IMR-90 (cell line): Measurements from ENCODE around the gene GPR89B. TPM values are rescaled to one million over a fixed set of nuclear protein-coding genes. Genes with fewer than 3 reads are reported as not detected.

Experiments
- ATAC-seq: fragments of 200-7000 bp; cut with Tn5 transposase; 2 replicates; pipeline ENCODE4 v1.9.1; 2020; ENCODE audit warnings: low read depth, mild to moderate bottlenecking, moderate library complexity
- BruUV-seq: library from RNA; stranded (reverse); fragments of 400-500 nt; replicated peaks from 2 replicates; lab custom pipeline; 2021; lab: Mats Ljungman, UMichigan
- CTCF ChIA-PET: fragments of 300-600 bp; formaldehyde crosslinking; extraction: SDS; loops from one replicate; lab custom pipeline; 2021; ENCODE audit warnings: antibody characterized with exemption; lab: Yijun Ruan, JAX
- POLR2A ChIA-PET: fragments of 300-600 bp; sonication (Branson Sonifier 250); formaldehyde crosslinking; loops from one replicate; lab custom pipeline; 2022; ENCODE audit warnings: antibody characterized with exemption; ENCODE audit not compliant: unreplicated experiment; lab: Charles Lee
- DNase-seq: peaks from one replicate; pipeline ENCODE4 v3.0.0; 2013
- H2AFZ ChIP-seq: replicated peaks from 2 replicates; pipeline ENCODE3; 2013; ENCODE audit warnings: low read length, mild to moderate bottlenecking; ENCODE audit not compliant: poor library complexity
- H2AK5ac ChIP-seq: 2 replicates; pipeline ENCODE4 v1.6.1; 2013; ENCODE audit warnings: low read depth, low read length, inconsistent platforms
- H2AK9ac ChIP-seq: replicated peaks from 2 replicates; pipeline ENCODE3; 2013; ENCODE audit warnings: mild to moderate bottlenecking, low read depth, low read length, moderate library complexity; ENCODE audit not compliant: poor library complexity
- H2BK120ac ChIP-seq: 2 replicates; pipeline ENCODE4 v1.6.1; 2013; ENCODE audit warnings: low read depth, low read length, inconsistent platforms
- H2BK15ac ChIP-seq: 3 replicates; pipeline ENCODE4 v1.6.1; 2013; ENCODE audit warnings: low read depth, low read length, inconsistent platforms
- H2BK20ac ChIP-seq: 2 replicates; pipeline ENCODE4 v1.6.1; 2013; ENCODE audit warnings: low read depth, mild to moderate bottlenecking, inconsistent platforms, low read length, moderate library complexity
- H2BK5ac ChIP-seq: 2 replicates; pipeline ENCODE4 v1.6.1; 2013; ENCODE audit warnings: mild to moderate bottlenecking, low read depth, low read length, inconsistent platforms; ENCODE audit not compliant: poor library complexity, severe bottlenecking
- H3K14ac ChIP-seq: replicated peaks from 2 replicates; pipeline ENCODE4 v1.6.1; 2013; ENCODE audit warnings: low read depth, low read length, inconsistent platforms
- H3K18ac ChIP-seq: 2 replicates; pipeline ENCODE4 v1.6.1; 2013; ENCODE audit warnings: low read depth, low read length, control low read depth
- H3K23ac ChIP-seq: 2 replicates; pipeline ENCODE4 v1.6.1; 2013; ENCODE audit warnings: low read depth, low read length, inconsistent platforms
- H3K27ac ChIP-seq: 2 replicates; pipeline ENCODE4 v1.5.1; 2013; ENCODE audit warnings: mild to moderate bottlenecking, control low read depth, low read length; ENCODE audit not compliant: insufficient read depth
- H3K27me3 ChIP-seq: 2 replicates; pipeline ENCODE4 v1.6.1; 2013; ENCODE audit warnings: low read length; ENCODE audit not compliant: control insufficient read depth, insufficient read depth
- H3K36me3 ChIP-seq: 2 replicates; pipeline ENCODE4 v1.6.1; 2013; ENCODE audit warnings: low read length, mixed read lengths; ENCODE audit not compliant: control insufficient read depth, insufficient read depth
- H3K4ac ChIP-seq: 2 replicates; pipeline ENCODE4 v1.6.1; 2013; ENCODE audit warnings: low read depth, low read length, inconsistent platforms
- H3K4me1 ChIP-seq: 2 replicates; pipeline ENCODE4 v1.6.1; 2013; ENCODE audit warnings: low read length, mixed read lengths; ENCODE audit not compliant: control insufficient read depth, insufficient read depth
- H3K4me2 ChIP-seq: 2 replicates; pipeline ENCODE4 v1.6.1; 2013; ENCODE audit warnings: low read depth, mild to moderate bottlenecking, control low read depth, low read length, moderate library complexity
- H3K4me3 ChIP-seq: 2 replicates; pipeline ENCODE4 v1.5.1; 2013; ENCODE audit warnings: low read depth, mild to moderate bottlenecking, control low read depth, low read length, moderate library complexity; ENCODE audit not compliant: insufficient read depth
- H3K56ac ChIP-seq: 2 replicates; pipeline ENCODE4 v1.6.1; 2013; ENCODE audit warnings: low read length, inconsistent platforms; ENCODE audit not compliant: insufficient read depth; ENCODE audit errors: extremely low read depth
- H3K79me1 ChIP-seq, 2 experiments: 2 replicates each; pipeline ENCODE4 v1.6.1; 2013; ENCODE audit warnings: low read length in 2 of 2, inconsistent platforms in 1 of 2, low read depth in 1 of 2
- H3K9ac ChIP-seq: 2 replicates; pipeline ENCODE4 v1.6.1; 2013; ENCODE audit warnings: low read depth, low read length, control low read depth
- H3K9me1 ChIP-seq: 2 replicates; pipeline ENCODE4 v1.6.1; 2013; ENCODE audit warnings: low read length, inconsistent platforms; ENCODE audit not compliant: insufficient read depth
- H3K9me3 ChIP-seq: 2 replicates; pipeline ENCODE4 v1.6.1; 2013; ENCODE audit warnings: low read length; ENCODE audit not compliant: control insufficient read depth, insufficient read depth
- H4K20me1 ChIP-seq: 2 replicates; pipeline ENCODE4 v1.6.1; 2013; ENCODE audit warnings: low read length, inconsistent platforms; ENCODE audit not compliant: insufficient read depth
- H4K5ac ChIP-seq: 2 replicates; pipeline ENCODE4 v1.6.1; 2013; ENCODE audit warnings: mild to moderate bottlenecking, low read depth, low read length, control low read depth
- H4K8ac ChIP-seq, 2 experiments: 2 replicates each; pipeline ENCODE4 v1.6.1; 2013; ENCODE audit warnings: low read depth in 2 of 2, low read length in 2 of 2, control low read depth in 1 of 2, inconsistent platforms in 1 of 2
- H4K91ac ChIP-seq: 2 replicates; pipeline ENCODE4 v1.6.1; 2013; ENCODE audit warnings: low read depth, low read length, inconsistent platforms; ENCODE audit not compliant: insufficient read depth
- CEBPB ChIP-seq: IDR thresholded peaks from 2 replicates; pipeline ENCODE4 v1.6.1; 2012; ENCODE audit warnings: low read depth, low read length, improper control_type of control experiment
- ELK1 ChIP-seq: fragments of 150-350 bp; IDR thresholded peaks from 2 replicates; pipeline ENCODE4 v1.6.1; 2016; ENCODE audit warnings: low read depth, mild to moderate bottlenecking, low read length, moderate library complexity, borderline replicate concordance
- FOS ChIP-seq: fragments of 150-350 bp; IDR thresholded peaks from 2 replicates; pipeline ENCODE4 v1.6.1; 2016; ENCODE audit warnings: low read depth, low read length
- SMC3 ChIP-seq: fragments of 150-350 bp; IDR thresholded peaks from 2 replicates; pipeline ENCODE4 v1.6.1; 2016; ENCODE audit warnings: low read depth, mild to moderate bottlenecking, antibody characterized with exemption, low read length, moderate library complexity
- USF2 ChIP-seq: fragments of 150-350 bp; IDR thresholded peaks from 2 replicates; pipeline ENCODE4 v1.6.1; 2017; ENCODE audit warnings: mild to moderate bottlenecking, antibody characterized with exemption, low read length, low read depth
- WGBS, 2 experiments: methylation state at CpG; one replicate each; pipeline versions ENCODE4 v1.1.5 to v1.1.7; 2013; ENCODE audit warnings: missing lambda C conversion rate in 2 of 2; ENCODE audit not compliant: insufficient read length in 1 of 2; ENCODE audit errors: extremely low coverage in 2 of 2; 5-methylcytosine and 5-hydroxymethylcytosine counted together
- dilution Hi-C: fragments of 300-500 bp; cut with HindIII; formaldehyde crosslinking; loops from one replicate; pipeline ENCODE4 v1.14.3; 2018; ENCODE audit warnings: low sequenced_read_pairs; ENCODE audit not compliant: unreplicated experiment
- in situ Hi-C: fragments of 300-500 bp; cut with MboI; formaldehyde crosslinking; loops from 3 replicates; pipeline ENCODE4 v1.14.3; 2019; ENCODE audit warnings: low sequenced_read_pairs, inconsistent platforms, mixed read lengths
- intact Hi-C: fragments of 100-400 bp; cut with micrococcal nuclease; formaldehyde crosslinking; loops from 2 replicates; pipeline ENCODE4 v1.10.0; 2022
- polyA plus RNA-seq, 3 experiments: library from polyadenylated mRNA; depleted of rRNA; stranded (reverse); fragments of >200 nt; gene quantifications; 2 replicates each; pipeline ENCODE4 v1.2.3, GENCODE V29; 2012; ENCODE audit warnings: low replicate concordance in 1 of 3
- total RNA-seq: library from RNA; depleted of rRNA; stranded (reverse); fragments of >200 nt; gene quantifications from 2 replicates; pipeline ENCODE4 v1.2.3, GENCODE V29; 2012

The GPR89B gene
- total and polyA plus RNA-seq, 2 of the 4 experiments (the other 2 are of a cell fraction) = 9.4 to 13.1 TPM

GRCh38 chr1:147919896-147920295 is 8.3 kb upstream of the GPR89B start:
- Histone ChIP-seq H4K20me1 (no peaks in the 10 kb centered on the region), H4K8ac (no peak overlapping the region), H2AFZ (no peak overlapping the region), H3K9me3 (no peaks in the 10 kb centered on the region), H3K18ac (no peak overlapping the region), H3K27me3 (no peaks in the 10 kb centered on the region), H3K4ac (no peak overlapping the region), H3K14ac (no peak overlapping the region), H2BK120ac (no peak overlapping the region), H3K4me3 (no peak overlapping the region), H3K9me1 (no peaks in the 10 kb centered on the region), H2BK15ac (no peak overlapping the region), H3K23ac (no peak overlapping the region), H4K5ac (no peak overlapping the region), H3K27ac (no peak overlapping the region), H2BK5ac (no peak overlapping the region), H2AK9ac (no peak overlapping the region), H3K4me2 (no peak overlapping the region), H3K79me1 (no peaks in the 10 kb centered on the region), H2AK5ac (no peak overlapping the region), H3K9ac (no peak overlapping the region), H3K4me1 (no peaks in the 10 kb centered on the region), H2BK20ac (no peak overlapping the region), H3K56ac (no peak overlapping the region), H4K91ac (no peak overlapping the region), H3K36me3 (no peaks in the 10 kb centered on the region)
- dilution Hi-C loops (no loop called here), in situ Hi-C loops (no loop called here), intact Hi-C loops (no loop called here)
- ATAC-seq (no peak), DNase-seq (peak; percentile 4)
- no CpG with 5 or more reads among the region's 6 CpGs for WGBS, 2 experiments
- no peak for TF ChIP-seq FOS
- TF ChIP-seq CEBPB = no peak
- TF ChIP-seq USF2 = no peak
- no peak for TF ChIP-seq SMC3
- no peak for TF ChIP-seq ELK1
- POLR2A ChIA-PET = no interaction called here
- CTCF ChIA-PET = interaction anchor here (1.0 kb wide), 1 partner anchor 27 kb away, joined by 4 read pairs; no protein-coding TSS in a partner anchor
- BruUV-seq = no TSS peak
